OCI-LY7 (cell line): ENCODE data around the gene LEMD2. TPM values are rescaled to one million over a fixed set of nuclear protein-coding genes. Genes with fewer than 3 reads are reported as not detected.
A peak's percentile ranks its signal among the peaks of the same experiment; 100 is the strongest.

ENCODE experiments used
- BruUV-seq: library from RNA; stranded (reverse); fragments of 400-500 nt; replicated peaks from 2 replicates; lab custom pipeline; 2021; lab: Mats Ljungman, UMichigan
- CTCF ChIA-PET: fragments of 300-600 bp; sonication (Branson Sonifier 250); formaldehyde crosslinking; loops from one replicate; lab custom pipeline; 2022; ENCODE audit warnings: antibody characterized with exemption; ENCODE audit not compliant: unreplicated experiment; lab: Charles Lee
- POLR2A ChIA-PET: fragments of 300-600 bp; sonication (Branson Sonifier 250); formaldehyde crosslinking; loops from one replicate; lab custom pipeline; 2022; ENCODE audit warnings: antibody characterized with exemption; lab: Charles Lee
- DNase-seq: peaks from one replicate; pipeline ENCODE4 v3.0.0-alpha.2; 2015; ENCODE audit warnings: low spot score
- H2AFZ ChIP-seq: fragments of 200-600 bp; sonication (generic), shearing (Covaris generic); 2 replicates; pipeline ENCODE4 v1.6.1; 2014; ENCODE audit warnings: mild to moderate bottlenecking, antibody characterized with exemption, low read length, moderate library complexity
- H3K27ac ChIP-seq: fragments of 200-600 bp; sonication (generic); 2 replicates; pipeline ENCODE4 v1.5.1; 2014; ENCODE audit warnings: mixed run types, low read depth, mild to moderate bottlenecking, moderate library complexity, low read length, inconsistent platforms; ENCODE audit not compliant: poor library complexity, severe bottlenecking
- H3K36me3 ChIP-seq: fragments of 200-600 bp; sonication (generic); 2 replicates; pipeline ENCODE4 v1.6.1; 2014; ENCODE audit warnings: mild to moderate bottlenecking, antibody characterized with exemption, low read length, moderate library complexity, mixed read lengths; ENCODE audit not compliant: insufficient read depth
- H3K4me1 ChIP-seq: fragments of 200-600 bp; sonication (generic); 2 replicates; pipeline ENCODE4 v1.5.1; 2014; ENCODE audit warnings: mild to moderate bottlenecking, low read length; ENCODE audit not compliant: insufficient read depth, poor library complexity, severe bottlenecking
- H3K4me2 ChIP-seq: fragments of 200-600 bp; sonication (generic); 2 replicates; pipeline ENCODE4 v1.6.1; 2014; ENCODE audit warnings: mild to moderate bottlenecking, low read length
- H3K4me3 ChIP-seq: fragments of 200-600 bp; sonication (generic); 2 replicates; pipeline ENCODE4 v1.5.1; 2014; ENCODE audit warnings: mild to moderate bottlenecking, low read depth, low read length; ENCODE audit not compliant: poor library complexity, severe bottlenecking
- H3K79me2 ChIP-seq: fragments of 200-600 bp; sonication (generic); 2 replicates; pipeline ENCODE4 v1.6.1; 2016; ENCODE audit warnings: low read depth, mild to moderate bottlenecking, low read length, moderate library complexity, mixed read lengths; ENCODE audit not compliant: insufficient read depth
- H3K9me2 ChIP-seq: fragments of 200-600 bp; sonication (generic); 2 replicates; pipeline ENCODE4 v1.6.1; 2016; ENCODE audit warnings: mild to moderate bottlenecking, low read length, mixed read lengths; ENCODE audit not compliant: insufficient read depth
- H3K9me3 ChIP-seq: fragments of 200-600 bp; sonication (generic); 2 replicates; pipeline ENCODE4 v1.6.1; 2014; ENCODE audit warnings: mild to moderate bottlenecking, mixed run types, low read length, mixed read lengths
- H4K20me1 ChIP-seq: fragments of 200-600 bp; sonication (generic); 2 replicates; pipeline ENCODE4 v1.6.1; 2014; ENCODE audit warnings: mild to moderate bottlenecking, antibody characterized with exemption, low read length, moderate library complexity, mixed read lengths; ENCODE audit not compliant: insufficient read depth
- EZH2phosphoT487 ChIP-seq: fragments of 200-600 bp; sonication (generic); IDR thresholded peaks from 2 replicates; pipeline ENCODE4 v1.6.1; 2018; ENCODE audit warnings: low read depth, borderline replicate concordance, mild to moderate bottlenecking, mixed run types, antibody characterized with exemption, low read length, moderate library complexity, mixed read lengths
- intact Hi-C: fragments of 100-400 bp; cut with micrococcal nuclease; formaldehyde crosslinking; loops from one replicate; pipeline ENCODE4 v1.10.0; 2022; ENCODE audit not compliant: unreplicated experiment
- total RNA-seq, 2 experiments: library from RNA; depleted of rRNA in 1 of 2; stranded (reverse); fragments of >200 nt in 1 of 2; shearing (Covaris generic) in 1 of 2; gene quantifications; 2 replicates each; pipeline ENCODE4 v1.2.3, GENCODE V29; 2014 to 2022
- TF ChIP-seq, protein P1 (sequence below): fragments of 200-600 bp; sonication (generic); conservative IDR thresholded peaks from 2 replicates; pipeline ENCODE4 v1.5.1; 2014; ENCODE audit warnings: mild to moderate bottlenecking, antibody characterized with exemption, low read length, moderate library complexity, mixed read lengths

LEMD2 gene
- total RNA-seq, 2 experiments from 2014 or later = 59.2 to 66.9 TPM

DNA sequence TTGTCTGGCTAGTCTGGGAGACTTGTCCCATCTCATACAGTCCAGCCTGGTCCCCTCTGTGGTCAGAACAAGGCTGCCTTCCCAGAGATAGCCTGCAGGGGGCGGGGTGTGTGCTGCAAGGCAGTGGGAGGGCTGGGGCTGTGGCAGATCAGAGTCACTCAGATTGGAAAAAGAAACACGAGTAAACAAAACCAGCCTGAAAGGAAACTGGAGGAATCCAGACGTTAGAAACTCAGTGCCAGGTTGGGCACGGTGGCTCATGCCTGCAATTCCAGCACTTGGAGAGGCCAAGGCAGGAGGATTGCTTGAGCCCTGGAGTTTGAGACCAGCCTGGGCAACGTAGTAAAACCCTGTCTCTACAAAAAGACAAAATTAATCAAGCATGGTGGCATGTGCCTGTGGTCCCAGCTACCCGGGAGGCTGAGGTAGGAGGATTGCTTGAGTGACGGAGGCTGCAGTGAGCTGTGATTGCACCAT, 20.2 kb downstream of the LEMD2 start:
- H3K27ac ChIP-seq = no peak overlapping the region
- H3K9me2 ChIP-seq = no peaks in the 10 kb centered on the region
- no peaks in the 10 kb centered on the region for H4K20me1 ChIP-seq
- no peaks in the 10 kb centered on the region for H3K9me3 ChIP-seq
- peaks cover 18% of the 10 kb centered on the region for H3K36me3 ChIP-seq
- ChIA-PET CTCF (no interaction called here), POLR2A (interaction anchor here (0.6 to 1.6 kb wide), 2 partner anchors 57 to 279 kb away, joined by 3 to 4 read pairs; partner anchors contain the start of gene UQCC2)
- H2AFZ ChIP-seq = no peak overlapping the region
- no peaks in the 10 kb centered on the region for H3K79me2 ChIP-seq
- no peak for TF ChIP-seq EZH2phosphoT487
- TF ChIP-seq, protein P1, sequence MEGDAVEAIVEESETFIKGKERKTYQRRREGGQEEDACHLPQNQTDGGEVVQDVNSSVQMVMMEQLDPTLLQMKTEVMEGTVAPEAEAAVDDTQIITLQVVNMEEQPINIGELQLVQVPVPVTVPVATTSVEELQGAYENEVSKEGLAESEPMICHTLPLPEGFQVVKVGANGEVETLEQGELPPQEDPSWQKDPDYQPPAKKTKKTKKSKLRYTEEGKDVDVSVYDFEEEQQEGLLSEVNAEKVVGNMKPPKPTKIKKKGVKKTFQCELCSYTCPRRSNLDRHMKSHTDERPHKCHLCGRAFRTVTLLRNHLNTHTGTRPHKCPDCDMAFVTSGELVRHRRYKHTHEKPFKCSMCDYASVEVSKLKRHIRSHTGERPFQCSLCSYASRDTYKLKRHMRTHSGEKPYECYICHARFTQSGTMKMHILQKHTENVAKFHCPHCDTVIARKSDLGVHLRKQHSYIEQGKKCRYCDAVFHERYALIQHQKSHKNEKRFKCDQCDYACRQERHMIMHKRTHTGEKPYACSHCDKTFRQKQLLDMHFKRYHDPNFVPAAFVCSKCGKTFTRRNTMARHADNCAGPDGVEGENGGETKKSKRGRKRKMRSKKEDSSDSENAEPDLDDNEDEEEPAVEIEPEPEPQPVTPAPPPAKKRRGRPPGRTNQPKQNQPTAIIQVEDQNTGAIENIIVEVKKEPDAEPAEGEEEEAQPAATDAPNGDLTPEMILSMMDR = peak; percentile 89
- intact Hi-C loops = loop anchor here (1.0 kb wide), 1 partner anchor 259 kb away; no protein-coding TSS in a partner anchor
- H3K4me3 ChIP-seq = no peak overlapping the region
- H3K4me2 ChIP-seq = no peak overlapping the region
- DNase-seq = peak; percentile 70
- no TSS peak for BruUV-seq
- no peaks in the 10 kb centered on the region for H3K4me1 ChIP-seq

DNA sequence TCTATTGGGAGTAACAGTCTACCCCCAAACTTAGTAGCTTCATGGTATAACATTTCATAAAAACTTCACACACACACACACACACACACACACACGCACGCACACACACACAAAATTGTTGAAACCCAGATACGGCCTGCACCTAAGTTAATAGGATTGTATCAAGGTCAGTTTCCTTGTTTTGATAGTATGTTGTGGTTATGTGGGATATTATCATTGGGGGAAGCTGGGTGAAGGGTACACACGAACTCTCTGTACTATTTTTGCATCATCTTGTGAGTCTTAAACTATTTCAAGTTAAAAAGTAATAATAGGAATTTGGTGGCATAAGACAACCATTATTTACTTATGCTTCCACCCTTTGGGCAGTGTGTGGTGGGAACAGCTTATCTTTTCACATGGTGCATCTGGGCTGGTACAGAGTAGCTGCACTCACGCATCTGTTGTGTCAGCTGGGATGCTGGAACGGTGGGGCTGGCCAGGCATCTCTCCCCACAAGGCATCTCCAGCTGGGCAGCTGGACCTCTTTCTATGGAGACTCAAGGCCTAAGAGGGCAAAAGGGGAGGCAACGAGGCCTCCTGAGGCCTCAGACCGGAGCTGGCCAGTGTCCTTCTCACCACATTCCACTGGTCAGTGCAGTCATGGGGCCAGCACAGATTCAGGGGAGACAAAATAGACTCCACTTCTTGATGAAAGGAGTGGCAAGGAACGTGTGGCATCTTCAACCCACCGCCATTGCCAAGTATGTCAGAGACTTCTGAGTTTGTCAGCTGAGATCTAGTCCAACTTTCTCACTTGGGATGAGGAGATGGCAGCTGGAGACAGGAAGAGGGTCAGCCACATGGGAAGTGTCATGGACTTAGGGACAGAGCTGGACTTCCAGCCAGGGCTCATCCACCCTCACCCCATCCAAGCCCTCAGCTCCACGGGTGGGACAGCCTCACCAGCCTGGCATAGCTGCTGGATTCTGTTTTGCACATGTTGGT, 21.7 kb downstream of the LEMD2 start:
- Histone ChIP-seq H4K20me1 (no peaks in the 10 kb centered on the region), H3K4me3 (no peak overlapping the region), H3K9me2 (no peaks in the 10 kb centered on the region), H3K4me1 (no peaks in the 10 kb centered on the region), H3K79me2 (no peaks in the 10 kb centered on the region), H2AFZ (no peak overlapping the region), H3K9me3 (no peaks in the 10 kb centered on the region), H3K27ac (no peak overlapping the region), H3K4me2 (no peak overlapping the region), H3K36me3 (peaks cover 3% of the 10 kb centered on the region; the same call in 1 of the 2 replicates)
- TF ChIP-seq, protein P1 = no peak
- TF ChIP-seq EZH2phosphoT487 = no peak
- ChIA-PET POLR2A (interaction anchor here (0.6 to 1.6 kb wide), 2 partner anchors 37 to 56 kb away, joined by 3 to 4 read pairs; partner anchors contain the start of genes MLN and UQCC2), CTCF (interaction anchor here (0.5 to 0.9 kb wide), 5 partner anchors 12 to 461 kb away, joined by 3 to 5 read pairs (median 3); partner anchors contain the start of gene UQCC2)
- no TSS peak for BruUV-seq
- DNase-seq = no peak
- intact Hi-C loops = no loop called here
